Bone marrow (tissue), 2 donors: ENCODE data around the gene SPATA33.
"Not testable (repeated sequence)": the region's sequence is repeated elsewhere in the genome, so short reads cannot be mapped to it uniquely, and the experiment has no call there.

Experiments used
- DNase-seq, 2 donors: peaks; one replicate each; lab custom pipeline; 2025; lab: John Stamatoyannopoulos, UW

The SPATA33 gene

GRCh38 chr16:89693931-89694783, 36.5 kb downstream of the SPATA33 start:
- DNase-seq: no peak

GRCh38 chr16:89694784-89695085, 37.1 kb downstream of the SPATA33 start:
- not testable (repeated sequence) for DNase-seq

GRCh38 chr16:89695086-89695874, 37.6 kb downstream of the SPATA33 start:
- no peak for DNase-seq

- DNase-seq: no peak
These were observed 38.4 kb downstream of the SPATA33 start for GRCh38 chr16:89695875-89696669.

- no peak for DNase-seq
These were observed 39.1 kb downstream of the SPATA33 start for GRCh38 chr16:89696670-89697128.

- no peak for DNase-seq
These were observed 39.6 kb downstream of the SPATA33 start for GRCh38 chr16:89697161-89697615.

- DNase-seq: no peak
These were observed 40.1 kb downstream of the SPATA33 start for GRCh38 chr16:89697616-89698331.

- DNase-seq: not testable (repeated sequence)
These were observed 41.1 kb downstream of the SPATA33 start for GRCh38 chr16:89698717-89699116.

- DNase-seq: not testable (repeated sequence)
These were observed 42.0 kb downstream of the SPATA33 start for GRCh38 chr16:89699629-89700099.

- peak; percentile 86 to 88 for DNase-seq
These were observed 42.5 kb downstream of the SPATA33 start for GRCh38 chr16:89700100-89700648.

GRCh38 chr16:89700649-89701424, 43.2 kb downstream of the SPATA33 start:
- no peak for DNase-seq

- peak; percentile 58 to 95 for DNase-seq
These were observed 44.1 kb downstream of the SPATA33 start, which contains the start of gene SPATA2L for GRCh38 chr16:89701425-89702406. SPATA2L (minus strand) TSS chr16:89701705; CDS start chr16:89701232, 473 bp downstream.

GRCh38 chr16:89704281-89704680, 46.6 kb downstream of the SPATA33 start:
- DNase-seq: no peak

GRCh38 chr16:89705006-89705405, 47.4 kb downstream of the SPATA33 start:
- DNase-seq: no peak

- DNase-seq: no peak
These were observed 49.1 kb downstream of the SPATA33 start for GRCh38 chr16:89706518-89707260.

- no peak for DNase-seq
These were observed 50.1 kb downstream of the SPATA33 start for GRCh38 chr16:89707695-89708094.

- DNase-seq: no peak
These were observed 50.9 kb downstream of the SPATA33 start for GRCh38 chr16:89708481-89708931.

- DNase-seq: no peak
These were observed 51.5 kb downstream of the SPATA33 start for GRCh38 chr16:89709166-89709565.
